GM21619 (cell line): ENCODE results near the gene MYRFL.

Source experiments
- ATAC-seq: cut with Tn5 transposase; IDR thresholded peaks from one replicate; pipeline ENCODE4 v1.9.1; 2021; ENCODE audit not compliant: unreplicated experiment

Gene MYRFL

DNA sequence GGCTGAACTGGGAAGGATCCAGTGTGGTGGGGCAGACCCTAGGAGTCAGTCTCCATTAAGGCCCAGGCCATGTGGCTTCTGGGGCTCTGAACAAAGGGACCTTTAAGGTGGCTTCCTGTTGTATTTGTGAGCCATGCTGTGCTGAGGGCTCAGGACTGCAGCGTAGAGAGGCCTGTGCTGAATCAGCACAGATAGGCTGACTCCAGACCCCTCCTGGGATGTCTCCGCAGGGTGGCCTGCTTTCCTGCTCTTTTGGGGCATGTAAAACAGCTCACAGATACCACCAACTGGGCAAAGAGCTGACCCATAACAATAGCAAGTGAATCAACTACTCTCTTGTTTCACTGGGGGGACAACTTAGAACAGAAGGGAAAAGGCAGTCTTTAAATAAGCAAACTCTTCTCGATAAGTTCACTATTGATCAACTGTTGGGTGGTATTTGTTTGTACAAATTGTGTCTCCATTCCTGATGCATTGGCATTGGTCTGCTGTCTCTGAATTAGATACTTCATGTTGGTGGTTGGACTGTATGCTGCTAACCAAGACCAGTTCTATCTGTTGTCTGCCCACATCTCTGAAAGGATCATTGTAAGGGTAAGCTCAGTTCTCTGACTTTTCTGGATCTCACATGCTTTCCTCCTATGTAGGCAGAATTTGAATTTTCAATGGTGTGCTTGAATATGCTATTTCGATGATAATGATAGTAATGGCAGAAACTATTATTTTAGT lies 71.8 kb downstream of the MYRFL start:
- no peak for ATAC-seq

DNA sequence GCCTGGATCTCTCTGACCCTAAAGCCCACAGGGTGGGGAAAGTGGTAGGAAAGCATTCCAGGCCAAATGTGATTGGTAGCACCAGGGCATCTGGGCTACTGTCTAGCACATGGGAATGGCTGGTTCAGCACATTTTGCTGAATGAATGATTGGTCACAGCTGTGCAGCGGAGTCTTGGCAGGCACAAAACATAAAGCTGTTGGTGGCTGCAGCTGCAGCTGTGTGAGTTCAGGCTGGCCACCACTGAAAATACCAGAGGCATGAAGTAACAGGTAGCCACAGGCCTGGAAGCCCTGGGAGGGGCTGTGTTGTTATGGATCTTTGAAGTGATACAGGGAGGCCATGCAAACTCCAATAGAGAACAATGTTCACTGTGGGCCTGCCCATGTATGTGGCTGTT lies 72.7 kb downstream of the MYRFL start:
- no peak for ATAC-seq

DNA sequence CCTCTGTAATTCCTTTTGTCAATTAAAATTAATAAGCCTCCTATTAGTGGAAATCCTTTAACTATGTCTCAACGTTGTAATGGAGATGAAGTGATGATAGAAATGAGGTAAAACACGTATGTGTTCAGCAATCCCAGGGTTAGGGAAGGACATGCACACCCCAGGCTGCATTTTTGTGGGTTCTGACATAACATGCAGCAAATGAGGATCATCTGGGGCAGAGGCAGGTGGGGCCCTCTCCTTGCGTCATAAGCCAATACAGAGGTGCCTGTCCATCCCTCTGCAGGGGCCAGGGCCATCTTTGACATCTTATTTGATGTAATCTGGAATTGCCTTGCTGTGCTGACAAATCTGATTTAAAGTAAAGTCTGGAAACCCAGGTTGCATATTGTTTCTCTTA lies 73.2 kb downstream of the MYRFL start:
- ATAC-seq = no peak

DNA sequence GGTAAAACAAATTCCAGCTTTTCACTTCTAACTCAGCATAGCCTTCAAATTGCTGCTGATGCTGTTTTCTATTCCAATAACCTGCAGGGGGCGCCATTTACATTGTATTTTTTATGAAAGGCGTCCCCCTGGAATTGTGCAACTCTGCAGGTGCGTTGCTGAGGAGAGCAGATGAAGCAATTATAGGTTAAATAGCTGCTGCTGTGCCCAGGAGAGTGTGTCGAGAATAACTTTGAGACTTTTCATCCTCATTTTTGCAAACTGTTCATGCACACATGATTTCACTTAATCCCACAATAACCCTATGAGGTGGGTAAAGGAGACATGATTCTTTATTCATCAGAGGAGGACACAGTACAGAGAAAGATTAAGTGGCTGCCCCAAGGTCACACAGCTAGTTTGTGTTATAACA lies 75.7 kb downstream of the MYRFL start:
- ATAC-seq = peak; percentile 79

DNA sequence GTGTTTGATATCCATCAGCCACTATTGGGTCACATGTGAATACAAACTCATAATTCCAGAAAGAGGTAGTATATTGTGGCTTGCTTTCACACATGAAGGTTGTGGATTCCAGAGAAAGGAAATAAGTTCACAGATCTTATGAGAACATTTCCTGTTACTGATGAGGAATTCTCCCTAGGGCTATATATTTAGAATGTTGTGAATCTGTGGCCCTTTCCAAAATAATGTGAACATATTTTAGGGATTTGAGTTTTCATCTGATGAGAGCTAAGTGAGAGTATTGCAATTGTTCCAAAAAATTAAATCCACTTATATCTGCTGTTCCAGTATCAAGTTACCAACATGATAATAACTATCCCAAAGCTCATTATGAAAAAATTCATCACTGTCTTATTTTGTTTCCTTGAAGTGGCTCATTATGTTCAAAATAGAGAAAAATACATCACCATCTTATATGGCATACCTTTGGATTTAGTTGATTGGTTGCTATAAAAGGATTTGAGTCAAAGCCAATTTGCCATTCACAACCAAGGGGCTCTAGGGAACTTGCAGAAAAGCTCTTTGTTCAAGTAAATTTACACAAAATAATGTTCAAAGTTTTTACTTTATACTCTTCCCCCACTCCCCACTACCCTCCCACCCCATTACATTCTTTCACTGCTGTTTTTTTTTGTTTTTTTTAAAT lies 76.3 kb downstream of the MYRFL start:
- ATAC-seq = no peak

DNA sequence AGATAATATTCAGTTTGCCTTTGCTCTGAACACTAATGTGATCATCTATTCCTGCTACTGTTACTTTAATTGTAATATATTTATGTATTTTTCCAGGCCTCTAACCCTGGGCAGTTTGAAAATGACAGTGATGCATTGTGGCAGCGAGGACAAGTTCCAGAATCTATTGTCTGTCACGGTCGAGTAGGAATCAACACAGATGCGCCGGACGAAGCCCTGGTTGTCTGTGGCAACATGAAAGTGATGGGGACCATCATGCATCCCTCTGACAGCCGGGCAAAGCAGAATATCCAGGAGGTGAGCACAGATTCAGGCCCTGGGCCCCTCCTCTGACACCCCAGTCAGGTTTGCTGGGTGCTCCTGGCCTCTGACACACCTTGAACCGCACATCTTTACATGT lies 78.5 kb downstream of the MYRFL start:
- ATAC-seq = no peak

DNA sequence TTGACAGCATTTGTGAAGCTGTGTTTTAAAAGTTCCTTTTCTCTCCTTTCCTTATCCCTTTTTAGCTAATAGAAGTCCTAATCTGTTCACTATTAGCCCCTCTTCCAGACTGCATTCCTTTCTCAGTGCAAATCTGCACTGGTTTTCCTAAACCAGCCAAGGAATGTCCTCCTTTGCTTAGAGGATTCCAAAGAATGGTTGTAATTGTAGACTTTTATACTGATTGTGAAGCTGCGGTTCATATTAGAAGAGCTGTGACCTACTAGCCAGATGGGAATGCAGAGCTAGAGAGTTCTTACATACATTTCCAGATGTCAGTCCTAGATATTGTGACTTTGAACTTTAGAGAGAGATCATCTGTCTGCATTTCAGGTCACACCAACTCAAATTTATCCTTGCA lies 79.8 kb downstream of the MYRFL start:
- ATAC-seq = no peak

DNA sequence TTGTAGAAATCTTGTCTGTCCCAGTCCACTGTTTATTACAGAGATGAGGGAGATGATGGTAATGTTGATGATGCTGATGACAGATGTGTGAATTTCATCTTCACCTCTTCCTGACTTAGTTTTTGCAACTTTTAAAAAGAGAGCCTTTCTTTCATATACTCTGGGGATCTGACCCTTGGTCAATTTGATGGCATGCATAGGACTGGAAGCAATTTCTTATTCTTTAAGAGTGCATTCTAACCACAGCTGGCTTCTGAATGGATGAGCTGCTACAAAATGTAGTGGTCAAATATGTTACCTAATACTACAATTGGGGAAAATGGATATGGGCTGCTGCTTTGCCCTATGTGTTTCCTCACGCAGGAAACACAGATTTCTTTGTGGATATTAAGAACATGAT lies 80.8 kb downstream of the MYRFL start:
- ATAC-seq = no peak

DNA sequence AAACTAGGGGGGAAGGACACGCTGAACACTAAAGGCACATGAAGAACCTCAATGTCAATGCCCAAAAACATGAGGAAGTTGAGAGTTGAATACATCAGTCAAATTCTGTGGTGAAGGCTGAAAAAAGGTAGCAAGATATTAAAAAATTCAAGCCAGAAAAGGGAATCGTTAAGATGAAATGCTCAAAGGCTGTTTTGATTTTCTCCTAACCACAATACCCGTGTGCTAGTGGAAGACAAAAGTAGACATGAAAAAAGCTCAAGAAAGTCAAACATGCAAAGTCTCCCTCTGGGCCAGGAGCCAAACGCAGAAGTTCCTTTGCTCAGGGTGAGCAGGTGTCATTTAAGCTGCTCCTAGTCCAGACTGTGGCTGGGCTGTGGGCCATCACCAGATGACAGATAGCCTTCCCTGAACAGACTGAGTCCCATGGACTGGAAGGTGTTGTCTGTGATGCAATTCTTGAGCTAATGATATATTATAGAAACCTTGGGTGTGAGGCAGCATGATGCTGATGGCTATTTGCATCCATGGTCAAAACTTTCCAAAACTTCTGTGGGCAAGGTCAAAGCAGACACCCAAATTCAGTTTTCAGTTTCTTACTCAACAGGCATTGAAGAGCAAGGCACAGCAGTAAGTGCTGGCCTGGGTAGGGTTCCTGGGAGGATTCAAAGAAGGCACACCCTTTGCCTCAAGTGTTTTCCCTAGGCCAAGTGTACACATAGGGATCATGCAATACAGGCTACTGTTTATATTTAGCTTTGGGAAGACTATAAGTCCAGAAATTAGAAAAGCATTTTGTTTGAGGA lies 81.6 kb downstream of the MYRFL start:
- ATAC-seq = peak; percentile 87

DNA sequence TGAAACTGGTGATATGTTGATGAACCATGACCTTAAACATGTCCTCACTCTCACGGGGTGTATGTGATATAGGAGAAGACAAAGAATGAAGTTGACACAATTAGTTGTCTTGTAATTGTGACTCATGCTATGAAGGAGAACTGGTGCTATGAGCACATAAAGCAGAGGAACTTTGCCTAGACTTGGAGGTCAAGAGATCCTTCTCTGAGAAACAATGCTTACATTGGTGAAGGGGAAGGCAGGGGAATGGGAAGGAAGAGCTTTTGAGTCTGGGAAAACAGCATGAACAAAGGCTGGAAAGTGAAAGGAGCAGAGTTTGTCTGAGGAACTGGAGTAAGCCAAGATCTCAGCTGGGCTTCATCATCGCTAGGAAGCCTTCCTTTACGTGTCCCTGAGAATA lies 83.2 kb downstream of the MYRFL start:
- ATAC-seq = no peak

DNA sequence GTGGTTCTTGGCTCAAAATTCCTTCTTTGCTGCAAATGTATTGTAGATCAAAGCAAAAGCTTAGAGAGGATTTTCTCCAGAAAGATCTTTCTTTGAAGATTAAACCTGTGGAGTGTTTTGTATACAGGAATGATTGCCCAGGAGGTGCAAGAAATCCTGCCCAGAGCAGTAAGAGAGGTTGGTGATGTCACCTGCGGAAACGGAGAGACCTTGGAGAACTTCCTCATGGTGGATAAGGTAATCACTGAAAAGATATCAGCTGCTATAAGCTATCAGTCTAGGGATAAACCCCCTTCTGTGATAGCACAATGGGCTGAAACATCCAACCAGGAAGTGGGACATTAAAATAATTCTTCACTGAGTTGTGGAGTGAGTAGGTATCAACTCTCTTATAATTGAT lies 85.7 kb downstream of the MYRFL start:
- ATAC-seq = no peak

DNA sequence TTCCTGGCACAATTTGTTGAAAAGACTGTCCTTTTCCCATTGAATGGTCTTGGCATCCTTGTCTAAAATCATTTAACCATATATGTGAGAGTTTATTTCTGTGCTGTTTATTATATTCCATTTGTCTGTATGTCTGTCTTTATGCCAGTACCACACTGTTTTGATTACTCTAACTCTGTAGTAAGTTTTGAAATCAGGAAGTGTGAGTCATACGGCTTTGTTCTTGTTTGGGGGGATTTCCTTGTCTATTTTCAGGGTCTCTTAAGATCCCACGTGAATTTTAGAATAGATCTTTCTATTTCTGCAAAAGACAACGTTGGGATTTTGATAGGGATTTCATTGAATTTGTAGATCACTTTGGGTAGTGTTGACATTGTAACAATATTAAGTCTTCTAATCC lies 88.5 kb downstream of the MYRFL start:
- ATAC-seq = no peak

DNA sequence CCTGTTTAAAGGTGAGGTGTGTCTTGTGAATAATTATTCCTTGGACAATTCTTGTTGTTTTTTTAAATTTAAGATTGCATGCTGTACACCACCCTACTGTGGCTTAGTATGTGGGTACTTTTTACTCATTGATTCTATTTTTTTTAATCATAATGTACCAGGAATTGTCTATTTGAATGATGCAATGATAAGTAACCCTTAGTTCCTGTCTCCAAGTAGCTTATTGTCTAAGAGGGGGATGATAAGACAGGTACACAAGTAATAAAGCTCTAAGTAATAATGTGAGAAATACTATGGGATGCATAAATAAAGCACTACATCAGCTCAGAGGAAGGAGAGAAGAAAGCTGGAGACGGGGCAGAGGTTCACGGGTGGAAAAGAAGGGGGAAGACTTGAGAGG lies 90.9 kb downstream of the MYRFL start:
- no peak for ATAC-seq

DNA sequence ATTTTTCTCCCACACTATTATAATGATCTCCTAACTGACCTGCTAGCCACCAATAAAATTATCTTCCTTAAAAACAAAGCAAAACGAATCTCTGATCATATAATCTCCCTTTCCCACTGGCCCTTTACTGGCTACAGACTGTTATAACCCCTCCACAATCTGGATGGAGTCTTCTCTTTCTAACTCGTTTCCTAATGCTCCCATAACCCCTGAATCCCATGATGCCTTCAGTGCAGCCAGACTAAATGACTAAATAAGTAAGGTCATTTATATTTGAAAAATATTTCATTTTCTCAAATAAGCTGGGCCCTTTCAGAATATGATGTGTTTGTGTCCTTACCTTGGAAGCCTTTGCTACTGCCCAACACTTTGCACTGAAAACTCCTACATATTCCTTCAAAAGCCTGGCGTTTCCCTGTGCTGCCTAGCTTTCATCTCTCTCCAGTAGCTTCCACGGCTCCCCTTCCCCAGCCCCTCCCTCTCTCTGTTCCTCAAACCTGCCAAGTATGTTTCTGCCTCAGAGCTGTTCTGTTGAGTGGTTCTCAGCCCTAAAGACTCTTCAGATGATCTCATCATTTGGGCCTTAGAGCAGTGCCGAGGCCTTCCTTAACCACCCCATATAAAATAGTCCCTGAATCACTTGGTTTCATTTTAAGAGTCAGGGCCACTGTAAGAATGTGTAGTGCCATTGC lies 91.7 kb downstream of the MYRFL start:
- ATAC-seq = no peak

DNA sequence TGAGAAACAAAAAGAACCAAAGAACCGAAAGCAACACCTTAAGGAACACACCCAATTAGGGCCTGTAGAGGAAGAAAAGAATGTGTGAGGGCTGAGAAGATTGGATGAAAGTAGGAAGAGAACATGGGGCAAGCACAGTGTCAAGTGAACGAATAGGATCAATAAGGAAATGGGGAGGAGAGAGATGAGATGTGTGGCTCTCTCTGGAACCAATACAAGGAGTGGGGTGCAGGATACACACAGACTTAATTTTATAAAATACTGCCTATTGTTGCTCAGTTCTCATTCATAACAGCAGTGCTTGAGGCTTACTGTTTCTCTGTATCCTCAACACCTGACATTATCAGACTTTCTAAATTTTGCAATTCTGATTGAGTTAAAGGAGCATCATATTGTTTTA lies 93.3 kb downstream of the MYRFL start:
- ATAC-seq = no peak

DNA sequence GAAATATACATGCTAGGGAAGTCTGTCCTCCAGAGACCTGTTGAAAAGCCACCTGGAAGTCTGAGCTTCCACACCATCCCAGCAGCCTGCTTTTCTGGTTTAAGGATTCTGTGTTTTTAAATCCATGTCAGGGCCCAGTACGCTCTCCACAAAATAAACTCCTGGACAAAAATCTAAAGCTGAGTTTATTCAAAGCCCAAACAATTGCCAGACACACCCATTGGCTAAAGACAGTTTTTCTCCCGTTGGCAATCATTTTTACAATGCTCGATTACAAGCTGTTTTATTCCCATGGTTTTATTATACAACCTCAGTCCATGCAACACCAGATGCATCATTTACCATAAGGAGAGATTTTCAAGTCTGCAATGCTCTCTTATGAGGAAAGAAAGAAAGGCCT lies 94.5 kb downstream of the MYRFL start:
- ATAC-seq = no peak

DNA sequence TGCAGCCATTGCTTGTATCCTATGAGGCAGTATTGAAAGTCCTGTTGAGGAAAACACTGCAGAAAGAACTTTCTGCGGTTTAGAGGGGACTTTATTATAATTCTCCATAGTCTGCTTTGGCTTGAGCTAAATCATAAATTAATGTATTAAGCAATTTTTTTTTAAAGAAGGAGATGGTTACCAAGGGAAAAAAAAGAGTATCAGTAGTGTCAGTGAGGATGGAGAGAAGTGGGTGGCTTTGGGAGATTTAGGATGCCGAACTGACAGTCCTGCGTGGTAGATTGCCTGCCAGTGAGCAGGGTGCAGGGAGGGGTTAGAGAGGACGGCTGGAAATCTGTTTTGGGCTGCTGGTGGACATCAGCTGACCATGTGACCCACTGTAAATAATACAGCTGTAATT lies 96.8 kb downstream of the MYRFL start:
- ATAC-seq = no peak

DNA sequence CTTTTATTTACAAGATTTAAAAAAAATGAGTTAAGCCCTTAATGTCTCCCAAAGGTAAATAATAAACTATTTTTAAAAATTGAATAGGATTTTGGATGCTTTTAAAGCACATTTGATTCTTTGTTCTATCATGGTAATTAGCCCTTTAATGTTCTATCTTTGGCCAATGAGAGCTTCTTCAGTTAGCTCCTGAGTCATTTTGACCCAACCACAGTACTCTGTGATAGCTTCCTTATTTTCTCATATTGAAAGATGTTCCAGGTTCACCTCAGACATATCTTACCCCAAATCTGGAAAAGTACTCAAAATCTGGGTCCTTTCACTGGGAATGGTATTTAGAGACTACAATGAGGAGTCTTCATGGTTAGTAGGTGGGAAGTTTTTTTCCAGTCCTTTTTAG lies 98.0 kb downstream of the MYRFL start:
- no peak for ATAC-seq

DNA sequence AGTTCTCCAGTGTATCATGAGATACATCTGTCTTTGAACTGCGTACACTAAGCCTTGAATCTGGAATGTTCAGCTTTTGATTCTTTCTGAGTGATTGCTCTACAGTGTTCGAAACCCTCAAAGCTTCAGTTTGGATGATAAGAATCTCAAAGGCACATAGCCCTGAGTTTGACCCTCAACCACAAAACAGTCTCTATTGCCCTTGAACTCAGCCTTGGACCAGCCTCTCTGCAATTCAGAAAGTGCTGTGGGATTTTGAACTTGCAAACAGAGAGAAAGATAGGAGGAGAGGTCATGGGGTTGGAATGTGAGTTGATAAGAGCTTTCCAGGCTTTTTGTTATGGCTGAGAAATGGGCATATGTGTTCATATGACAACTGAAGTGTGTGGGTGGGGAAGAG lies 100.3 kb downstream of the MYRFL start:
- ATAC-seq = no peak

DNA sequence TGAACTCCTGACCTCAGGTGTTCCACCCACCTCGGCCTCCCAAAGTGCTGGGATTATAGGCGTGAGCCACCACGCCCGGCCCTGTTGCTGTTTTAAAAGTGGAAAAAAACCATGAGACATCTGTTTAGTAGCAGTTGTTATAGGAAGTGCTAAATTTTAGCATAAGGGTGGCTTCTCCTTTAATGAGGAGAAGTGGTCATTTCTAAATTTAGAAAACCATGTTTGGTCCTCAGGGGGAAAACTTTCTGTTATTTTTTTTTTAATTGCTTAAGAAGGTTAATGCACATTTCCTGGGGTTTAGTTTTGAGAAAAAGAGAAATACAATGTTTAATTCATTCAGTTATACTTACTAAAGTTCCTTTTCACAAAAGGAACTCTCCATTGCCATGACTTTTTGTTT lies 102.1 kb downstream of the MYRFL start:
- no peak for ATAC-seq

DNA sequence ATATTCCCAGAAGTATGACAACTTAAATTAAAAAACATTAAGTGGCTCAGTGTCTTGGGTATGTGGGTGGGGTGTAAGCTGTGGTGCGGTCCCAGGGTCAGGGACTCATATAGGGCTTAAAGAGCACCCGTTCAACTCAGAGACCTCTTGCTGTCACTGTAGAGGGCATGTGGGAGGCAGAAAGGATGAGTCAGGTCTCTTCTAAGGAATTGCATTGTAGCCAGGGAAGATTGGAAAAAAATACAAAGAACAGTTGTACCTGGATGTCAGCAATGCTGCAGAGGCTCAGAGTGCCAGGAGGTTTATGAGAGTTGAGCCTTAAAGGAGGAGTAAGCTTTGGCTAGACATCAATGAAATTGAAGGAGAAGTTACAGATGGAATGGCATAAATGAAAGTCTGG lies 104.1 kb downstream of the MYRFL start:
- no peak for ATAC-seq

DNA sequence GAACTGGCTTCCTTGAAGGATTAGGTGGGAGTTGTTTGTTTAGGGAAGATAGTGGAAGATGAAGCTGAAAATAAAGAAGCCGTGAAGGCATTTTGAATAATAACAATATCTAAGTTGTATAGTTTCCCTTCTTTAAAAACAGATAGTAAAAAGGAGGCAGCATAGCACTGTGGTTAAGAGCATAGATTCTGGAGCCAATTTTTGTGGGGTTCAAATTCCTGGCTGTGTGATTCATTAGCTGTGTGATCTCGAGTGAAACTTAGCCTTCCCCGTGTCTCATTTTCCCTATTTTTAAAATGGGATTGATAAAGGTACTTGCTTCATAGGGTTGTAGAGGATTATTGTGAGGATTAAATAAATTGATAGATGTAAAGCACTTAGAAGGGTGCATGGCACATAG lies 104.5 kb downstream of the MYRFL start:
- ATAC-seq = no peak
